HEK293T (cell line): ENCODE data around the gene PCDHB8.
"Not testable (repeated sequence)": the region's sequence is repeated elsewhere in the genome, so short reads cannot be mapped to it uniquely, and the experiment has no call there.

Experiments used
- ARNT ChIP-seq: fragments of 450-650 bp; IDR thresholded peaks from 2 replicates; pipeline ENCODE4 v1.6.1; 2017; ENCODE audit warnings: mild to moderate bottlenecking
- BHLHE40 ChIP-seq: fragments of 450-650 bp; IDR thresholded peaks from 2 replicates; pipeline ENCODE4 v1.6.1; 2016; ENCODE audit warnings: mild to moderate bottlenecking, moderate library complexity, borderline replicate concordance
- CTBP1 ChIP-seq: fragments of 450-650 bp; IDR thresholded peaks from 2 replicates; pipeline ENCODE4 v1.6.1; 2016; ENCODE audit warnings: borderline replicate concordance
- FOXA1 ChIP-seq: fragments of 450-650 bp; IDR thresholded peaks from 2 replicates; pipeline ENCODE4 v1.6.1; 2016; ENCODE audit warnings: mild to moderate bottlenecking
- FOXK2 ChIP-seq: fragments of 450-650 bp; IDR thresholded peaks from 2 replicates; pipeline ENCODE4 v1.6.1; 2016; ENCODE audit warnings: mild to moderate bottlenecking
- FOXM1 ChIP-seq: fragments of 450-650 bp; IDR thresholded peaks from 2 replicates; pipeline ENCODE4 v1.6.1; 2017; ENCODE audit warnings: mild to moderate bottlenecking, borderline replicate concordance
- HDGF ChIP-seq: fragments of 450-650 bp; IDR thresholded peaks from 2 replicates; pipeline ENCODE4 v1.6.1; 2017; ENCODE audit warnings: antibody characterized with exemption, borderline replicate concordance
- NFRKB ChIP-seq: fragments of 450-650 bp; IDR thresholded peaks from 2 replicates; pipeline ENCODE4 v1.6.1; 2016; ENCODE audit warnings: mild to moderate bottlenecking, moderate library complexity
- PKNOX1 ChIP-seq: fragments of 450-650 bp; IDR thresholded peaks from 2 replicates; pipeline ENCODE4 v1.6.1; 2016
- SP1 ChIP-seq: fragments of 450-650 bp; IDR thresholded peaks from 2 replicates; pipeline ENCODE4 v1.6.1; 2017
- SUZ12 ChIP-seq: fragments of 450-650 bp; IDR thresholded peaks from 2 replicates; pipeline ENCODE4 v1.6.1; 2016; ENCODE audit warnings: mild to moderate bottlenecking
- ZNF384 ChIP-seq: fragments of 450-650 bp; IDR thresholded peaks from 2 replicates; pipeline ENCODE4 v1.6.1; 2016

- TF ChIP-seq HDGF, BHLHE40, NFRKB, FOXM1, ARNT, PKNOX1, ZNF384, FOXK2, CTBP1, SP1, SUZ12, FOXA1: not testable (repeated sequence)
These were observed 33.3 kb downstream of the PCDHB8 start for GRCh38 chr5:141210849-141211248.
